Measurements from ENCODE around the gene PLEKHD1.

Gene PLEKHD1

GRCh38 chr14:69504775-69505174, 20.2 kb downstream of the PLEKHD1 start:
- in situ Hi-C loops (cut with MboI; ENCODE audit: low pct_unique_long_range_greater_than_20kb, low sequenced_read_pairs), result no loop called here
- DNase-seq, result no peak

- no peak for DNase-seq
- in situ Hi-C loops (cut with MboI; ENCODE audit: low pct_unique_long_range_greater_than_20kb, low sequenced_read_pairs), result no loop called here
Observed at GRCh38 chr14:69505338-69506240, 21.1 kb downstream of the PLEKHD1 start.

DNA sequence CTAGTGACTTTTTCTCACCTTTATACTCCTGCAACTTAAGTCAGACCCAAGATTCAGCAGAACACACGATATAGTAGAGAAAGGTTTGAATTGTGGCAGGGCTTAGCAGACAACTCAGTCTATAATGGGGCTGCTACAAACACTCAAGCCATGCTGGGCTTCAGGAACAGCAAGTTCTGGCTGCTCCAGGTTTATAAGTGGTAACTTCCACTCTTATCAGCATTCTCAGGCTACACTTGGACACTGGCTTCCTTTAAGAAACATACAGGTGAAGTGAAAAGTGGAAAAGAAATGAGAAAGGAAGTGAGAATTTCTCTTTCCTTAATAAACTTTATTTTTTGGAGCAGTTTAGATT, 21.7 kb downstream of the PLEKHD1 start:
- no peak for DNase-seq
- in situ Hi-C loops (cut with MboI; ENCODE audit: low pct_unique_long_range_greater_than_20kb, low sequenced_read_pairs), result no loop called here

- in situ Hi-C loops (cut with MboI; ENCODE audit: low pct_unique_long_range_greater_than_20kb, low sequenced_read_pairs), result no loop called here
Observed at GRCh38 chr14:69518289-69519101, 34.0 kb downstream of the PLEKHD1 start.

DNA sequence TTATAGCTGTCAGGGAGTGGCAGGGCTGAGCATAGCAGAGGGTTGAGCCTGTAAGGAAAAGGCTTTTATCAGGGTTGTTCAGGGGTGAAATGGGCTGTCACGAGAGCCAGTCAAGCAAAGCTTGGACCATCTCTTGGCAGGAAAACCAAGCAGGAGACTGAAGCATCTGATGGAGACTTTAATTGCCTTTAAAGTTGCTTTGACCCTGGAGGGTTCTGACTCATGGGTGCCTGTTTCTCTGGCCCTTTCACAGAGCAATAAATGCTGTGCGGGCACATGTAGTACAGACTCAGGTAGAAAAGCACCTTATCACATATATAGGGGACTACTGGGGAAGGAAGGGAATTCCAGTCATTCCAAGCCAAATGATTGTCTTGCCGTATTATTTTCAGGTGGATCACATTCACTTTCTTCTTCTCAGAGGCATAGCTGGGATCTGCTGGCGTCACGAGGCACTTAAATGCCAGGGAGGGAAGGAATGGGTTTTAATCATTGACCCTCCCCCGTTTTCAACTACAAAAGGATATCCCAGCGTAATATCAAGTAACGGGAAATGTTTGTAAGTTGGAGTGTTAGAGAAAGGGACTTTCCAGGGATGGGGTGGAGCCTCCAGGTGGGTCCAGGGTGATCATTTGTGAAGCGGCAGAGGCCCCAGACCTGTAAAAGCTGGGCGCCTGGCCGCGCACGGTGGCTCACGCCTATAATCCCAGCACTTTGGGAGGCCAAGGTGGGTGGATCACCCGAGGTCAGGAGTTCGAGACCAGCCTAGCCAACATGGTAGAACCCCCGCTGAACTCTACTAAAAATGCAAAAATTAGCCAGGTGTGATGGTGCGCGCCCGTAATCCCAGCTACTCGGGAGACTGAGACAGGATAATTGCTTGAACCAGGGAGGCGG, 34.9 kb downstream of the PLEKHD1 start:
- in situ Hi-C loops (cut with MboI; ENCODE audit: low pct_unique_long_range_greater_than_20kb, low sequenced_read_pairs), result no loop called here
- DNase-seq, result no peak

More at GRCh38 chr14:69518289-69519101, 34.0 kb downstream of the PLEKHD1 start:
- no peak for DNase-seq

DNA sequence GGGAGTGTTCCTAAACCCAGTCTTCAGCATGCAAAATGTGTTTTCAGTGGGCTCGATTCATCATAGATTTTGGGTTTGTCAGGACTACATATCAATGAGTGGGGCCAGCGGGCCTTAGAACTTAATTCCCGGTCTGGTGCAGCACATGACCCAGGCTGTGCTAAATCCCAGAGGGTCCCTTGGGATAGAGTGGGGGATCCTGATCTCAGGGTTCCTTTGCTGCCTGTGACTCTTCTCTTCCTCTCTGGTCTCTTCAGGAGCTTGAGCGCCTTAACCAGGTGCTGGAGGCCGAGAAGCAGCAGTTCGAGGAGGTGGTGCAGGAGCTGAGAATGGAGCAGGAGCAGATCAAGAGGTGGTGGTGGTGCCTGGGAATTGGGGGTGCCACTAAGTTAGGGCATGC, 37.5 kb downstream of the PLEKHD1 start:
- in situ Hi-C loops (cut with MboI; ENCODE audit: low pct_unique_long_range_greater_than_20kb, low sequenced_read_pairs), result no loop called here
- DNase-seq, result no peak

GRCh38 chr14:69525896-69526295, 41.4 kb downstream of the PLEKHD1 start:
- in situ Hi-C loops (cut with MboI; ENCODE audit: low pct_unique_long_range_greater_than_20kb, low sequenced_read_pairs), result no loop called here
- no peak for DNase-seq

GRCh38 chr14:69527635-69528034, 43.1 kb downstream of the PLEKHD1 start:
- in situ Hi-C loops (cut with MboI; ENCODE audit: low pct_unique_long_range_greater_than_20kb, low sequenced_read_pairs), result no loop called here
- DNase-seq, result no peak

- in situ Hi-C loops (cut with MboI; ENCODE audit: low pct_unique_long_range_greater_than_20kb, low sequenced_read_pairs), result no loop called here
- no peak for DNase-seq
Observed at GRCh38 chr14:69528143-69528542, 43.6 kb downstream of the PLEKHD1 start.

DNA sequence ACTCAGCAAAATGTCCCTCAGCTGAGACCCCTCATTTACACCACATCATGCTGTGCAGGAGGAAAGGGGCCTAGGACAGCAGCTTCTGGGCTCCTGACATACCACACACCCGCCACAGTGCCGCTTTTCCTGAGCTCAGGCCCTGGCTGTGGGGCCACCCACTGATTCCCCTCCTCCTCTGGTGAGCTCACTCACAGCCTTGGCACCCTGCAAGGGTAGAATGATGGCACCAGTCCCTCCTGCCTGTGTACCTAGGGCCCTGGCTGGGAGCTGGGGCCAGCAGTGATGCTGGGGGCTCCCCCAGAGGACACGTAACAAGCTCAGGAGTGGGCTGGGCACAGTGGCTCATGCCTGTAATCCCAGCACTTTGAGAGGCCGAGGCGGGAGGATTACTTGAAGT, 44.4 kb downstream of the PLEKHD1 start:
- DNase-seq, result no peak
- in situ Hi-C loops (cut with MboI; ENCODE audit: low pct_unique_long_range_greater_than_20kb, low sequenced_read_pairs), result no loop called here

DNA sequence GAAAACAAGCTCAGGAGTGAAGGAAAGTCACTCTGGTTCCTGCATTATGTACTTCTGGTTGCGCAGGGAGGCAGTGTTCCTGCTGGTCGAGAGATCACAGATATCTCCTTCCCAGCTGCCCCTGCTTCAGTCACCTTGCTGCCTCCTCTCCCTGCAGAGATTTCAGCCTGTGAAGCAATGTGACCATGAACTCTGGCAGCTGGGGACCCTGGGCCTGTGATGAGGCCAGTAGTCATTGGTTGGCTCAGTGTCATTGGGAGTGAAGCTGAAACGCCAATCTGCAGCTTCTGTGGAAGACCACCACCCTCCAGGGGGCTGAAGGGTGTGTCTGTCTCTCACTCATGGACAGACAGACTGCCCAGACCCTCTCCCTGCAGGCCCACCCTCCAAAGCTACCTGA, 45.0 kb downstream of the PLEKHD1 start:
- no peak for DNase-seq
- in situ Hi-C loops (cut with MboI; ENCODE audit: low pct_unique_long_range_greater_than_20kb, low sequenced_read_pairs), result no loop called here

DNA sequence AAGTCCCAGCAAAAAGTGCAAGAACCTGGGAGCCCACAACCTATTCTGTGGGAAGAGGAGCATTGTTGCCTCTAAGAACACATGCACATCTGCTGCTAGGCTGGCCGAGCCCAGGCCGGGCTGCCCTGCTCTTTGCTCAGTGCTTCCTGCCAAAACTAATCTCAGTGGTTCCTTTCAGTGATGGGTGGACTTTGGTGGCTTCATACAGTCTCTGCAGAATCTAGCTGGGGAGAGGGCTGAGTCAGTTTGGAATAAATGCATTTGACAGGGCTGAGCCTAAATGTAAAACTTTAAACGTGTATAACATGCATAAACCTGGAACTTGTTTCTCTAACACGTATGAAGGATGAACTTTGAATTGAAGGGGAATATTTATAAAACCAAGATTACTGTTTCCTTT, 45.6 kb downstream of the PLEKHD1 start:
- no peak for DNase-seq
- in situ Hi-C loops (cut with MboI; ENCODE audit: low pct_unique_long_range_greater_than_20kb, low sequenced_read_pairs), result no loop called here

DNA sequence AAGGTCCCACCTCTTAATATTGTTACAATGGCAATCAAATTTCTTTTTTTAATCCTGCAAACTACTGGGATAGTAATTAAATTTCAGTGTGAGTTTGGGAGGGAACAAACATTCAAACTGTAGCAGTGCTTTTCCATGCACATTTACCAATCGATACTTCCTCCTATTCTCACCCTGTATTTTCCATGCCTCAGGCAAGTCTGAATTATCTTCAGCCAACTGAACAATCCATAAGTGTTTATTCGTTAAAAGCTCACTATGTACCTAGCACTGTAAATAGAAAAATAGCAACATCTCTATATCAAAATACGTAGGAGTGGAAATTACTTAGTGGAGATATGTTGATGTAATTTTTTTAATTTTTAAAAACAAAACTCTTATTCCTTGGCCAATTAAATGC, 46.6 kb downstream of the PLEKHD1 start:
- in situ Hi-C loops (cut with MboI; ENCODE audit: low pct_unique_long_range_greater_than_20kb, low sequenced_read_pairs), result no loop called here
- DNase-seq, result no peak

GRCh38 chr14:69532561-69533340, 48.2 kb downstream of the PLEKHD1 start:
- no peak for DNase-seq
- in situ Hi-C loops (cut with MboI; ENCODE audit: low pct_unique_long_range_greater_than_20kb, low sequenced_read_pairs), result no loop called here

- DNase-seq, result no peak
- in situ Hi-C loops (cut with MboI; ENCODE audit: low pct_unique_long_range_greater_than_20kb, low sequenced_read_pairs), result no loop called here
Observed at GRCh38 chr14:69535230-69535848, 50.8 kb downstream of the PLEKHD1 start.

DNA sequence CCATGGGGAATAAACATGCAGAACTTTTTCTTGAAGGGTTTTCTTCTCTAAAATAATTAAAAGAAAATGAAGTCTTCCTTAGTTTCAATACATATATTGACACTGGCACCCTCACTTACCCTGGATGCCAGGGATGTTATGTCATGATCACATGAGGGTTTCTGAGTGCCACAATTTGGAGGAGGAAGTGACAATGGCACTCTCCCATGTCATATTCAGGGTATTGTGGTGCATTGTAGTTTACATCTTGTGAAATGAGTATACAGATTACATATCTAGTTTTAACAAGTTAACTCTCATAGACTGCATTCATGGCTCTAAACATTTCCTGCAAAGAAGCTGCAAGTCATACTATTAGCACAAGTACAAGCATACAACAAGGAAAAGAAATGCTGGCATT, 52.4 kb downstream of the PLEKHD1 start:
- in situ Hi-C loops (cut with MboI; ENCODE audit: low pct_unique_long_range_greater_than_20kb, low sequenced_read_pairs), result no loop called here
- DNase-seq, result no peak

DNA sequence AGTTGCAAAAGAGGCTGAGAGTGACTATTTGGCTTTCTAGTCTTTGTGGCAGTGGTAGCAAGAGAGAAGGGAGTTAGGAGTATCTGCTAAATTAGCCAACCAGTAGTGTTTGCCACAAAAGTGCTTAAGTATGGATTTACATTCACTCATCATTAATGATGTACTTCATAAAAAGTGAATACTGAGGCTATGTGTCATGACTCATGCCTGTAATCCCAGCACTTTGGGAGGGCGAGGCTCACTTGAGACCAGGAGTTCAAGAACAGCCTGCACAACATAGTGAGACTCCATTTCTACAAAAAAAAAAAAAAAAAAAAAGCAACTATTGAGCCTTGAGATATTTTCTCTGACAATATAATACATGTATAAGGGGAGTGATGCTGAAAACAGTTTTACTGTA, 53.4 kb downstream of the PLEKHD1 start:
- DNase-seq, result no peak
- in situ Hi-C loops (cut with MboI; ENCODE audit: low pct_unique_long_range_greater_than_20kb, low sequenced_read_pairs), result no loop called here

GRCh38 chr14:69538766-69539165, 54.2 kb downstream of the PLEKHD1 start:
- in situ Hi-C loops (cut with MboI; ENCODE audit: low pct_unique_long_range_greater_than_20kb, low sequenced_read_pairs), result no loop called here
- no peak for DNase-seq

All from KBM-7 (cell line).